ENCODE results near the gene AMY2B.

DNA sequence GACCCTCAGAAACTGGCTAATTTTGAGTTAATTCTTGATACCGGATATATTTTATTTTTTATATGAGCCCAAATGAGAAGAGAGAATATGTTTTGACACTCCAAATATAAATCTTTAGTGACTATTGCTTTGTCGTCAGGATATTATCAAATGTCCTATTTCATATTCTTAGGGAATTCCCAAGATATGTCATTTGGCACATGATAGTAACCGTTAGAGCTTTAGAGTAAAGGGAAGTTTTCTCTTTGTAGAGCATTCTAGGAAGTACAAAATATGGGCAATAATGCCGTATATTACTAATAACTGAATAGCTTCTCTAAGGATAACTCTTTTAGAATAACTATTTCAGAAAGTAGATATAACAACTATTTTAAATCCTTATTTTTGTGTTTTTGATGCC is 8.3 kb upstream of the AMY2B start:
- TF ChIP-seq BRCA1 (IDR thresholded peaks at IDR 0.05; ENCODE audit: low read depth, low read length) (no peak), ASH2L (IDR thresholded peaks at IDR 0.05; ENCODE audit: low read length) (no peak), MAFK (IDR thresholded peaks at IDR 0.05; ENCODE audit: low read depth, low read length) (no peak)
